PC-9 (cell line): ENCODE data around the gene POU2AF1.

Source experiments
- CTCF ChIP-seq: fragments of 200-600 bp; sonication (generic); conservative IDR thresholded peaks from 2 replicates; pipeline ENCODE4 v1.6.1; 2017; ENCODE audit warnings: mixed run types, antibody characterized with exemption, mild to moderate bottlenecking, moderate library complexity
- EZH2 ChIP-seq: fragments of 200-600 bp; sonication (generic); IDR thresholded peaks from 2 replicates; pipeline ENCODE4 v1.8.0; 2017; ENCODE audit warnings: antibody characterized with exemption, low read depth

DNA sequence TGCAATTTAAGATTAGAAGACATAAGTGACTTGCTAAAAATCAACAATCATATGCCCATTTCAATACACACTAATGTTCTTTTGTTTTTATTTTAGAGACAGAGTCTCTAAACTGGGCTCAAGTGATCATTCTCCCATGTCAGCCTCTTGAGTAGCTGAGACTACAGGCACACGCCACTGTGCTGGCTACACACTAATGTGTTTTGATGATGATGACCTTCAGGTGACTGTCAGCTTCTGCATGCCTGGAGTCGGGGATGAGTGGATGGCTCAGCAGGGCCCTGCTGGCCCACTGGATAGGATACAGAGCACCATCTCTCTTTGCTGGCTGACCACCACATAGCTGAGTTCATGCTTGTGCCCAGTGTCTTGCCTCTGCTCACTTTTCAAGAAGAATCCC is 27.0 kb upstream of the POU2AF1 start:
- TF ChIP-seq EZH2 (no peak), CTCF (no peak)
